Right atrium auricular region (tissue), 2 donors: ENCODE measurements around the gene TMEFF2. TPM values are rescaled to one million over a fixed set of nuclear protein-coding genes. Genes with fewer than 3 reads are reported as not detected.

ENCODE experiments used
- DNase-seq: peaks from one replicate; pipeline ENCODE4 v3.0.0-alpha.2; 2019; ENCODE audit warnings: low spot score
- H3K27ac ChIP-seq, 2 donors: fragments of 200-600 bp; sonication (generic); 1 replicate in 1 of 2; 2 replicates in 1 of 2; pipeline ENCODE4 v1.5.1; 2016 to 2019
- H3K27me3 ChIP-seq, 2 donors: fragments of 200-600 bp; sonication (generic); one replicate each; pipeline versions ENCODE4 v1.5.1 to v1.6.0; 2017 to 2019
- H3K36me3 ChIP-seq: fragments of 200-600 bp; sonication (generic); one replicate; pipeline ENCODE4 v1.5.1; 2016
- H3K4me1 ChIP-seq, 2 donors: fragments of 200-600 bp; sonication (generic); one replicate each; pipeline versions ENCODE4 v1.5.1 to v1.6.0; 2017 to 2019
- H3K4me3 ChIP-seq, 2 donors: fragments of 200-600 bp; sonication (generic); 1 replicate in 1 of 2; 2 replicates in 1 of 2; pipeline ENCODE4 v1.5.1; 2017 to 2019; ENCODE audit warnings: mild to moderate bottlenecking in 1 of 2, moderate library complexity in 1 of 2
- H3K9me3 ChIP-seq, 2 donors: fragments of 200-600 bp; sonication (generic); one replicate each; pipeline ENCODE4 v1.5.1; 2019
- CTCF ChIP-seq, 2 donors: fragments of 200-600 bp; sonication (generic); IDR thresholded peaks; one replicate each; pipeline ENCODE4 v1.5.1; 2019; ENCODE audit warnings: antibody characterized with exemption in 2 of 2
- total RNA-seq, 2 donors: library from RNA; depleted of rRNA; stranded (reverse); fragments of >200 nt; gene quantifications; one replicate each; pipeline ENCODE4 v1.1.0, GENCODE V29; 2016

The TMEFF2 gene
- total RNA-seq, 2 donors from 2014 or later: 0.56 TPM; not detected in 1

DNA sequence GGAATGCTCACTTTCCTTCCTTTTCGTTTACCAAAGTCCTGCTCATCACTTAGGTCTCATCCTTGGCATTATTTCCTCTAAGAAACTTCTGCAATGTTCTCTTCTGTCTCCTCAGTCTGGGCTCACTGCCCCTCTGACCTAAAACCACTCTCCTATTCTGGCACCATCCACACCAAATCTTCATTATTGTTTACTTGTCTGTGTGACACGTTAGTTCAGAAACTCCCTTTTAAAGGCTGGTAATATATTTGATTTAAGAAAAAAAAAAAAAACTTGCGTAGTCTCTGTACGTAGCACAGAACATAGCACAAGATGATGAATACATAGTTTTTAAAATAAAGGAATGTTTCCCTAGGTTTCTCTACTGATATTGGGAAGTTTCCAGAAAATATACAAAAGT lies 229.0 kb downstream of the TMEFF2 start:
- no peak for DNase-seq
- Histone ChIP-seq H3K36me3 (no peaks in the 10 kb centered on the region), H3K4me3 (no peak overlapping the region), H3K27me3 (no peaks in the 10 kb centered on the region), H3K27ac (no peak overlapping the region), H3K9me3 (no peaks in the 10 kb centered on the region), H3K4me1 (no peaks in the 10 kb centered on the region)
- no peak for TF ChIP-seq CTCF (IDR thresholded peaks at IDR 0.05)

- TF ChIP-seq CTCF (IDR thresholded peaks at IDR 0.05): no peak
- Histone ChIP-seq H3K27ac (no peak overlapping the region), H3K4me3 (no peak overlapping the region), H3K36me3 (no peaks in the 10 kb centered on the region), H3K9me3 (no peaks in the 10 kb centered on the region), H3K4me1 (peaks cover 0 to 5% of the 10 kb centered on the region in 2 donors), H3K27me3 (no peaks in the 10 kb centered on the region)
- DNase-seq: no peak
Observed at GRCh38 chr2:191961556-191961955, 233.2 kb downstream of the TMEFF2 start.

DNA sequence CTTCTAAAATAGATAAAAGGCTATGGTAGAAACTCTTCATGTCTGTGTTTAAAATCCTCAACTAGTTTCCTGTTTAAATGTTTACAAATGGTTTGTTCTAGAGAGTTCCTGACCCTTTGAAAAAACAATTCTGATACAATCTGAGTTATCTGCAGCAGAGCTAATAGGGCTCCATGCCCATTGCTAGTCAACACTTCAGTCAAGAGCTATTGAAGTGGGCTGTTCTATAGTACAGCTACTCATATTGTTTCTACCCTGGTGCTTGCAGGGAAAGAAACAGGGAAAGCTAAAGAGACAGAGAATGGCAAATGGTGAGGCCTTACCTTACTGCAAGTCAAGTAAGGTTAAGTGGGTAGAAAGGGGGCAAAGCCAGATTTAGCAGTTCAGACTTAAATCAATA lies 235.5 kb downstream of the TMEFF2 start:
- no peak for TF ChIP-seq CTCF (IDR thresholded peaks at IDR 0.05)
- no peak overlapping the region for H3K4me3 ChIP-seq
- H3K36me3 ChIP-seq: no peaks in the 10 kb centered on the region
- H3K4me1 ChIP-seq: peaks cover 0 to 5% of the 10 kb centered on the region in 2 donors
- H3K27me3 ChIP-seq: no peaks in the 10 kb centered on the region
- H3K27ac ChIP-seq: no peak overlapping the region
- no peak for DNase-seq
- H3K9me3 ChIP-seq: no peaks in the 10 kb centered on the region

DNA sequence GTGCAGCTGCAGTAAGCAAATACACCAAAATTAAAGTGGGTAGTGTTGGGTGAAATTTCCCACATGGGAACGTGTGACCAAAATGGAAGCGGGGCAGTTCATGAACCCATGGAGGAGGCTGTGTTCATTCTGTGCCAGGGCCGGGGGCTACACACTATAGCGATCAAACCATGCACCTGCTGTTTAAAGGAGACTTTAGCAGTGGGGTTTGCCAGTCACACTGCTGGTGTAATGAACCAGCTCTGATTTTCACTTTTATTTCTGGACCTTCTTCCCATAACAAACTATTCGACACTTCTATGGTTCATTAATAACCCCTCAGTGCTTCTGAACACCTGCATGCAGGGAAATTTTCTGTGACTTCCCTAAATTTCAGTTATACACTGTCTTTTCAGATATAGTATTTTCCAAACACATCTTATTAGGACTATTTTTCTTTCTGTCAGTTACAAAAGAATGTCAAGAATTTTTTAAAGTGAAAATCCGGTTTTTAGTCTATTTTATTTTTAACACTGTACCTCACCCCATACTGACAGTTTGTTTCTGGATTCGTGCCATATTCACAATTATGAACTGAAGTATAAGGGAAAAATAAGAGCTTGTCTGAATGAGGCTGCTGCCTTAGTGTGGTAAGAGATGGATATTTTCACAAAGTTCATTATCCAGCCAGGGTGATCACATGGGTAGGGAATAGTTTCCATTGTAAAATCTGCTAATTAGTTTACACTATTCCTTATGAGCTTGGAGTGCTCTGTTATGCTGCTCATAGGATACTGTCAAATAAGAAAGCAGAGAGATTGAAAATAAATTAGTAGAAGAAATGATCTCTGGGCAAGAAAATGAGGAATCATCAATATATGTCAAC lies 236.5 kb downstream of the TMEFF2 start:
- H3K4me3 ChIP-seq: no peak overlapping the region

GRCh38 chr2:191954451-191954850 lies 240.3 kb downstream of the TMEFF2 start:
- TF ChIP-seq CTCF (IDR thresholded peaks at IDR 0.05): no peak
- no peaks in the 10 kb centered on the region for H3K36me3 ChIP-seq

More for the DNA sequence above, 236.5 kb downstream of the TMEFF2 start:
- no peak overlapping the region for H3K27ac ChIP-seq
- no peak for TF ChIP-seq CTCF (IDR thresholded peaks at IDR 0.05)
- no peaks in the 10 kb centered on the region for H3K9me3 ChIP-seq
- no peaks in the 10 kb centered on the region for H3K27me3 ChIP-seq
- H3K4me1 ChIP-seq: peaks cover 0 to 5% of the 10 kb centered on the region in 2 donors
- no peak for DNase-seq
- no peaks in the 10 kb centered on the region for H3K36me3 ChIP-seq

More at GRCh38 chr2:191954451-191954850, 240.3 kb downstream of the TMEFF2 start:
- DNase-seq: no peak
- peaks cover 0 to 5% of the 10 kb centered on the region in 2 donors for H3K4me1 ChIP-seq
- no peak overlapping the region for H3K27ac ChIP-seq
- no peak overlapping the region for H3K4me3 ChIP-seq
- H3K27me3 ChIP-seq: no peaks in the 10 kb centered on the region
- no peaks in the 10 kb centered on the region for H3K9me3 ChIP-seq
